ENCODE data around the gene ADGB.
"Not testable (repeated sequence)": the region's sequence is repeated elsewhere in the genome, so short reads cannot be mapped to it uniquely, and the experiment has no call there.

ADGB gene

GRCh38 chr6:146854521-146855255 is 255.9 kb downstream of the ADGB start:
- WGBS (ENCODE audit: extremely low coverage, insufficient coverage, insufficient read length), result no CpG with 5 or more reads among the region's 6 CpGs
- H2AFZ ChIP-seq (ENCODE audit: insufficient read depth, low read length, poor library complexity); H4K12ac ChIP-seq (ENCODE audit: low read depth, low read length); H2BK5ac ChIP-seq (ENCODE audit: low read depth, low read length, poor library complexity); H3K18ac ChIP-seq (ENCODE audit: low read length); H2BK120ac ChIP-seq (ENCODE audit: insufficient read depth, low read length, poor library complexity); H4K8ac ChIP-seq (ENCODE audit: low read depth, low read length); H3K36me3 ChIP-seq (ENCODE audit: control insufficient read depth in 1 of 2, insufficient read depth in 2 of 2, low read length in 2 of 2); H3K14ac ChIP-seq (ENCODE audit: low read length); H3K27ac ChIP-seq (ENCODE audit: low read depth, low read length); H3K27me3 ChIP-seq (ENCODE audit: insufficient read depth, low read length); H3K4me3 ChIP-seq (ENCODE audit: low read depth, low read length); H2AK5ac ChIP-seq (ENCODE audit: low read length); H3K4me2 ChIP-seq (ENCODE audit: low read length); H3K4ac ChIP-seq (ENCODE audit: low read depth, low read length); H3K9ac ChIP-seq (ENCODE audit: low read length); H3K23ac ChIP-seq (ENCODE audit: low read length); DNase-seq; H3K79me2 ChIP-seq (ENCODE audit: control insufficient read depth, insufficient read depth, low read length, poor library complexity); H3K9me3 ChIP-seq (ENCODE audit: insufficient read depth, low read depth, low read length); H2BK12ac ChIP-seq (ENCODE audit: low read length): not testable (repeated sequence)
- H3K79me1 ChIP-seq (ENCODE audit: low read length), result peaks cover 20% of the 10 kb centered on the region
- peaks cover 9 to 18% of the 10 kb centered on the region in 2 experiments for H3K4me1 ChIP-seq (ENCODE audit: control insufficient read depth in 1 of 2, insufficient read depth in 2 of 2, low read length in 2 of 2)
- peak overlapping the region; percentile 7 for H4K91ac ChIP-seq (ENCODE audit: low read depth, low read length)

GRCh38 chr6:146855889-146856288 is 257.1 kb downstream of the ADGB start:
- no peak overlapping the region for H3K4me2 ChIP-seq (ENCODE audit: low read length)
- no peak overlapping the region for H3K23ac ChIP-seq (ENCODE audit: low read length)
- no peak overlapping the region for H4K12ac ChIP-seq (ENCODE audit: low read depth, low read length)
- H3K14ac ChIP-seq (ENCODE audit: low read length), result no peak overlapping the region
- H3K4ac ChIP-seq (ENCODE audit: low read depth, low read length), result no peak overlapping the region
- no peaks in the 10 kb centered on the region for H3K36me3 ChIP-seq (ENCODE audit: control insufficient read depth in 1 of 2, insufficient read depth in 2 of 2, low read length in 2 of 2)
- peak overlapping the region; percentile 76 for H4K91ac ChIP-seq (ENCODE audit: low read depth, low read length)
- no CpG with 5 or more reads among the region's 1 CpG for WGBS (ENCODE audit: extremely low coverage, insufficient coverage, insufficient read length)
- H2BK120ac ChIP-seq (ENCODE audit: insufficient read depth, low read length, poor library complexity), result no peak overlapping the region
- no peak overlapping the region for H2AFZ ChIP-seq (ENCODE audit: insufficient read depth, low read length, poor library complexity)
- H3K27ac ChIP-seq (ENCODE audit: low read depth, low read length), result no peak overlapping the region
- peaks cover 11% of the 10 kb centered on the region for H3K79me1 ChIP-seq (ENCODE audit: low read length)
- peak overlapping the region; percentile 100 for H2BK12ac ChIP-seq (ENCODE audit: low read length)
- H4K8ac ChIP-seq (ENCODE audit: low read depth, low read length), result no peak overlapping the region
- H3K18ac ChIP-seq (ENCODE audit: low read length), result no peak overlapping the region
- H2BK5ac ChIP-seq (ENCODE audit: low read depth, low read length, poor library complexity), result no peak overlapping the region
- peaks cover 3 to 9% of the 10 kb centered on the region in 2 experiments for H3K4me1 ChIP-seq (ENCODE audit: control insufficient read depth in 1 of 2, insufficient read depth in 2 of 2, low read length in 2 of 2)
- DNase-seq, result no peak
- H3K9ac ChIP-seq (ENCODE audit: low read length), result no peak overlapping the region
- H3K79me2 ChIP-seq (ENCODE audit: control insufficient read depth, insufficient read depth, low read length, poor library complexity), result no peaks in the 10 kb centered on the region
- no peak overlapping the region for H3K4me3 ChIP-seq (ENCODE audit: low read depth, low read length)
- no peaks in the 10 kb centered on the region for H3K27me3 ChIP-seq (ENCODE audit: insufficient read depth, low read length)
- H2AK5ac ChIP-seq (ENCODE audit: low read length), result peak overlapping the region; percentile 82
- H3K9me3 ChIP-seq (ENCODE audit: insufficient read depth, low read depth, low read length), result peaks cover 5% of the 10 kb centered on the region

- Histone ChIP-seq H3K14ac (ENCODE audit: low read length) (no peak overlapping the region), H4K12ac (ENCODE audit: low read depth, low read length) (no peak overlapping the region), H2BK5ac (ENCODE audit: low read depth, low read length, poor library complexity) (no peak overlapping the region), H3K27me3 (ENCODE audit: insufficient read depth, low read length) (no peaks in the 10 kb centered on the region), H3K9ac (ENCODE audit: low read length) (no peak overlapping the region), H3K4me2 (ENCODE audit: low read length) (no peak overlapping the region), H4K8ac (ENCODE audit: low read depth, low read length) (no peak overlapping the region), H2AFZ (ENCODE audit: insufficient read depth, low read length, poor library complexity) (no peak overlapping the region), H3K4ac (ENCODE audit: low read depth, low read length) (no peak overlapping the region), H2AK5ac (ENCODE audit: low read length) (no peak overlapping the region), H3K9me3 (ENCODE audit: insufficient read depth, low read depth, low read length) (peaks cover 3% of the 10 kb centered on the region), H3K79me1 (ENCODE audit: low read length) (peaks cover 9% of the 10 kb centered on the region), H3K23ac (ENCODE audit: low read length) (no peak overlapping the region), H3K27ac (ENCODE audit: low read depth, low read length) (no peak overlapping the region), H4K91ac (ENCODE audit: low read depth, low read length) (peak overlapping the region; percentile 12), H2BK120ac (ENCODE audit: insufficient read depth, low read length, poor library complexity) (no peak overlapping the region), H3K18ac (ENCODE audit: low read length) (no peak overlapping the region), H2BK12ac (ENCODE audit: low read length) (peak overlapping the region; percentile 88), H3K36me3 (ENCODE audit: control insufficient read depth in 1 of 2, insufficient read depth in 2 of 2, low read length in 2 of 2) (no peaks in the 10 kb centered on the region), H3K79me2 (ENCODE audit: control insufficient read depth, insufficient read depth, low read length, poor library complexity) (no peaks in the 10 kb centered on the region), H3K4me3 (ENCODE audit: low read depth, low read length) (no peak overlapping the region), H3K4me1 (ENCODE audit: control insufficient read depth in 1 of 2, insufficient read depth in 2 of 2, low read length in 2 of 2) (peaks cover 3 to 8% of the 10 kb centered on the region in 2 experiments)
- DNase-seq, result no peak
- WGBS (ENCODE audit: extremely low coverage, insufficient coverage, insufficient read length), result no CpG with 5 or more reads among the region's 7 CpGs
Observed at GRCh38 chr6:146856296-146856695, 257.5 kb downstream of the ADGB start.

DNA sequence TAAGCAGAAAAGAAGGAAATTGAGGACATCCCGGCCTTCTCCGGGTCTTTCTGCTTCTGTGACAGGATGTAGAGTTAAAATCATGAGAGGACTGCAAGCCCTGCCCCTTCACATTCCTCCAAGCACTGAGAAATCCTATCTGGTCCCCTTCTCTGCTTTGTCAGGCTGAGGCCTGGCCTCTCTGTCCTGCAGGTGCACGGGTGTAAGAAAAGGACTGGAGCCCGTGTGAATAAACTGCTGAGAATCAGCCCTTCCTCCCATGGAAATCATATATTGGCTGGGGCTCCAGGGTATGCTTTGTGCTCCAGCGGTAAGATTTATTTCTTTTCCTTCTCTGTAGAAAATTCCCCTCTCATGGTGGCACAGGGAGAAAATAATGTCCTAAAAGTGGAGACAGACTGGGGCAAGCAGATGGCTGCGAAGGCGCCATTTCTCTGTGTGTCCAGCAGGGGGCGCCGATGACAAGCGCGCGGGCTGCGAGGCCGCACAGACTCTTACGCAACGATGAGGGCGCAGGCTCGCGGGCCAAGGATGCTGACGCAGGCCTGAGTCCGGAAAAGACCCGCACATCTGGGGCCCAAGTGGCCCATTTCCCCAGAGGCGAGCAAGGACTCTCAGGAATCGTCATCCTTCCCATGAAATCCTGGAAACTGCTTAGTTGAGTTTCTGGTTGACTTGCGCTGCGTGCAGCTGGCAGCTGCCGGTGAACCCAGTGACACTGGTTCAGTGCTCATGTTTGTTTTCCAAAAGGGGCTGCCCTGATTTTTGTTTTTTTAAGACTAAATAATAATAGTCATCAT is 258.6 kb downstream of the ADGB start:
- no peak overlapping the region for H2BK5ac ChIP-seq (ENCODE audit: low read depth, low read length, poor library complexity)
- no peaks in the 10 kb centered on the region for H3K36me3 ChIP-seq (ENCODE audit: control insufficient read depth in 1 of 2, insufficient read depth in 2 of 2, low read length in 2 of 2)
- peak overlapping the region; percentile 71 for H3K4me2 ChIP-seq (ENCODE audit: low read length)
- no peak overlapping the region for H3K27ac ChIP-seq (ENCODE audit: low read depth, low read length)
- H3K18ac ChIP-seq (ENCODE audit: low read length), result no peak overlapping the region
- no peak overlapping the region for H4K12ac ChIP-seq (ENCODE audit: low read depth, low read length)
- no peak overlapping the region for H3K23ac ChIP-seq (ENCODE audit: low read length)
- H3K79me2 ChIP-seq (ENCODE audit: control insufficient read depth, insufficient read depth, low read length, poor library complexity), result no peaks in the 10 kb centered on the region
- no peaks in the 10 kb centered on the region for H3K27me3 ChIP-seq (ENCODE audit: insufficient read depth, low read length)
- H3K4ac ChIP-seq (ENCODE audit: low read depth, low read length), result no peak overlapping the region
- DNase-seq, result peak; percentile 87 to 95
- H2AK5ac ChIP-seq (ENCODE audit: low read length), result no peak overlapping the region
- H2BK12ac ChIP-seq (ENCODE audit: low read length), result peak overlapping the region; percentile 34
- peak overlapping the region; percentile 62 for H2AFZ ChIP-seq (ENCODE audit: insufficient read depth, low read length, poor library complexity)
- peak overlapping the region; percentile 47 for H2BK120ac ChIP-seq (ENCODE audit: insufficient read depth, low read length, poor library complexity)
- H3K9me3 ChIP-seq (ENCODE audit: insufficient read depth, low read depth, low read length), result peaks cover 2% of the 10 kb centered on the region
- peaks cover 3 to 8% of the 10 kb centered on the region in 2 experiments for H3K4me1 ChIP-seq (ENCODE audit: control insufficient read depth in 1 of 2, insufficient read depth in 2 of 2, low read length in 2 of 2)
- H4K91ac ChIP-seq (ENCODE audit: low read depth, low read length), result peak overlapping the region; percentile 48
- peaks cover 9% of the 10 kb centered on the region for H3K79me1 ChIP-seq (ENCODE audit: low read length)
- H3K9ac ChIP-seq (ENCODE audit: low read length), result no peak overlapping the region
- no CpG with 5 or more reads among the region's 27 CpGs for WGBS (ENCODE audit: extremely low coverage, insufficient coverage, insufficient read length)
- no peak overlapping the region for H3K14ac ChIP-seq (ENCODE audit: low read length)
- H3K4me3 ChIP-seq (ENCODE audit: low read depth, low read length), result no peak overlapping the region
- H4K8ac ChIP-seq (ENCODE audit: low read depth, low read length), result peak overlapping the region; percentile 56

Measured in trophoblast cell (in vitro differentiated cells and primary cell).